HepG2 (cell line): ENCODE results near the gene WDR19. TPM values are rescaled to one million over a fixed set of nuclear protein-coding genes. Genes with fewer than 3 reads are reported as not detected.

Experiments
- ATAC-seq: fragments of 200-7000 bp; cut with Tn5 transposase; 3 replicates; pipeline ENCODE4 v1.9.1; 2020; ENCODE audit warnings: mild to moderate bottlenecking, moderate library complexity
- BruUV-seq: library from RNA; stranded (reverse); fragments of 400-500 nt; replicated peaks from 2 replicates; lab custom pipeline; 2021; lab: Mats Ljungman, UMichigan
- CTCF ChIA-PET: fragments of 300-600 bp; formaldehyde crosslinking; extraction: SDS; loops from one replicate; lab custom pipeline; 2021; ENCODE audit warnings: low total read pairs, inconsistent platforms, low intra/inter-chr PET ratio; lab: Yijun Ruan, JAX
- POLR2A ChIA-PET: fragments of 350-600 bp; sonication (Branson Sonifier 250); formaldehyde crosslinking; loops from one replicate; lab custom pipeline; 2020; ENCODE audit warnings: antibody characterized with exemption, inconsistent platforms; lab: Yijun Ruan, JAX
- DNase-seq: peaks from one replicate; pipeline ENCODE4 v3.0.0-alpha.2; 2015; ENCODE audit warnings: low spot score
- FAIRE-seq: peaks from 3 replicates; lab custom pipeline; 2011; peaks lifted over from hg19 to GRCh38; lab: Jason Lieb, UNC
- H2AFZ ChIP-seq: one replicate; pipeline ENCODE4 v1.6.1; 2011; ENCODE audit warnings: low read length, inconsistent platforms
- H3K27ac ChIP-seq: fragments of 300-600 bp; 3 replicates; pipeline ENCODE4 v1.8.0; 2011; ENCODE audit warnings: mixed run types, mild to moderate bottlenecking, mixed read lengths, low read length, inconsistent platforms; ENCODE audit not compliant: insufficient read depth; ENCODE audit errors: extremely low read length
- H3K27me3 ChIP-seq, 2 experiments: fragments of 200-600 bp in 1 of 2; 2 replicates in 1 of 2; 3 replicates in 1 of 2; pipeline versions ENCODE4 v1.6.0 to v1.8.0; 2011; ENCODE audit warnings: low read length in 2 of 2, mild to moderate bottlenecking in 2 of 2, moderate library complexity in 2 of 2, inconsistent platforms in 1 of 2; ENCODE audit not compliant: insufficient read depth in 2 of 2, control insufficient read depth in 1 of 2
- H3K36me3 ChIP-seq, 2 experiments: fragments of 200-600 bp in 1 of 2; replicated peaks in 1 of 2; 2 replicates in 1 of 2; 3 replicates in 1 of 2; pipeline versions ENCODE4 v1.5.1 to v1.8.0; 2011; ENCODE audit warnings: low read length in 2 of 2, inconsistent platforms in 1 of 2; ENCODE audit not compliant: insufficient read depth in 2 of 2, control insufficient read depth in 1 of 2
- H3K4me1 ChIP-seq: 2 replicates; pipeline ENCODE4 v1.5.1; 2012; ENCODE audit warnings: low read length, inconsistent platforms; ENCODE audit not compliant: insufficient read depth
- H3K4me2 ChIP-seq: 2 replicates; pipeline ENCODE4 v1.6.0; 2011; ENCODE audit warnings: low read depth, low read length, inconsistent platforms
- H3K4me3 ChIP-seq, 3 experiments: fragments of 200-600 bp in 1 of 3; sonication (generic), shearing (Covaris generic) in 1 of 3; replicated peaks in 1 of 3; 2 replicates each; pipeline ENCODE4 v1.5.1; 2011 to 2016; ENCODE audit warnings: low read length in 3 of 3, inconsistent platforms in 2 of 3, low read depth in 2 of 3, mild to moderate bottlenecking in 2 of 3, control low read depth in 1 of 3, mixed read lengths in 1 of 3; ENCODE audit not compliant: insufficient read depth in 1 of 3
- H3K79me2 ChIP-seq: one replicate; pipeline ENCODE4 v1.6.1; 2011; ENCODE audit warnings: low read length, inconsistent platforms; ENCODE audit not compliant: insufficient read depth
- H3K9ac ChIP-seq: 2 replicates; pipeline ENCODE4 v1.6.0; 2011; ENCODE audit warnings: mild to moderate bottlenecking, low read depth, low read length, inconsistent platforms; ENCODE audit not compliant: insufficient read depth
- H3K9me3 ChIP-seq: 2 replicates; pipeline ENCODE4 v1.5.1; 2012; ENCODE audit warnings: mild to moderate bottlenecking, low read length
- H4K20me1 ChIP-seq: 2 replicates; pipeline ENCODE4 v1.6.0; 2011; ENCODE audit warnings: inconsistent platforms, mild to moderate bottlenecking, low read length, moderate library complexity; ENCODE audit not compliant: insufficient read depth
- HDAC6 ChIP-seq: fragments of 200-600 bp; sonication (generic); IDR thresholded peaks from 2 replicates; pipeline ENCODE4 v1.7.0; 2017; ENCODE audit warnings: mild to moderate bottlenecking, antibody characterized with exemption, low read length, low read depth
- IKZF4 ChIP-seq: sonication (generic); formaldehyde crosslinking; IDR thresholded peaks from 2 replicates; pipeline ENCODE4 v1.5.1; 2020; ENCODE audit warnings: borderline replicate concordance, mild to moderate bottlenecking, low read depth, missing genetic modification reagents; ENCODE audit errors: not compliant biosample characterization
- SUZ12 ChIP-seq: fragments of 150-350 bp; IDR thresholded peaks from 2 replicates; pipeline ENCODE4 v1.6.1; 2014; ENCODE audit warnings: low read depth, low read length
- U2AF2 ChIP-seq: fragments of 200-400 bp; formaldehyde crosslinking; IDR thresholded peaks from 2 replicates; pipeline ENCODE4 v1.6.1; 2017; ENCODE audit warnings: low read depth, mild to moderate bottlenecking, low read length
- YEATS2 ChIP-seq: sonication (generic); formaldehyde crosslinking; IDR thresholded peaks from 2 replicates; pipeline ENCODE4 v1.4.0; 2020; ENCODE audit warnings: missing genetic modification reagents, borderline replicate concordance
- ZKSCAN8 ChIP-seq: IDR thresholded peaks from 2 replicates; pipeline ENCODE4 v1.6.1; 2016; ENCODE audit warnings: borderline replicate concordance, missing genetic modification reagents, missing compliant biosample characterization
- ZMAT3 ChIP-seq: sonication (generic); formaldehyde crosslinking; conservative IDR thresholded peaks from 2 replicates; pipeline ENCODE4 v1.7.0; 2021; ENCODE audit warnings: missing genetic modification reagents
- ZNF17 ChIP-seq: sonication (generic); formaldehyde crosslinking; IDR thresholded peaks from 2 replicates; pipeline ENCODE4 v1.5.0; 2020; ENCODE audit warnings: mild to moderate bottlenecking, missing genetic modification reagents
- ZNF235 ChIP-seq: sonication (generic); formaldehyde crosslinking; IDR thresholded peaks from 2 replicates; pipeline ENCODE4 v1.8.1; 2023; ENCODE audit warnings: mild to moderate bottlenecking, missing genetic modification reagents, borderline replicate concordance
- ZNF543 ChIP-seq: sonication (generic); formaldehyde crosslinking; IDR thresholded peaks from 2 replicates; pipeline ENCODE4 v1.4.0; 2020; ENCODE audit warnings: mild to moderate bottlenecking, missing genetic modification reagents
- ZNF589 ChIP-seq: sonication (generic); formaldehyde crosslinking; conservative IDR thresholded peaks from 2 replicates; pipeline ENCODE4 v1.8.0; 2022; ENCODE audit warnings: mild to moderate bottlenecking, moderate library complexity, missing genetic modification reagents
- WGBS: methylation state at CpG from one replicate; pipeline ENCODE4 v1.1.6; 2017; ENCODE audit warnings: low lambda C conversion rate; 5-methylcytosine and 5-hydroxymethylcytosine counted together
- in situ Hi-C: cut with HindIII; loops from 2 replicates; pipeline ENCODE4 v1.10.0; 2017; ENCODE audit warnings: low pct_unique_long_range_greater_than_20kb; ENCODE audit not compliant: extremely low pct_ligation_motif_present
- intact Hi-C: fragments of 100-400 bp; cut with micrococcal nuclease; formaldehyde crosslinking; loops from one replicate; pipeline ENCODE4 v1.10.0; 2022; ENCODE audit not compliant: unreplicated experiment
- polyA plus RNA-seq, 8 experiments: library from polyadenylated mRNA; depleted of rRNA in 3 of 8; stranded (reverse) in 7 of 8; unstranded in 1 of 8; fragments of >200 nt; fragmentation: Illumina TruSeq in 4 of 8; extraction: Trizol in 4 of 8; gene quantifications; 2 replicates each; pipeline versions ENCODE4 v1.2.1 to v1.2.3, GENCODE V29; 2011 to 2016; ENCODE audit warnings: low read depth in 4 of 8, missing spikeins in 1 of 8, mixed read lengths in 1 of 8; ENCODE audit not compliant: insufficient read depth in 1 of 8
- total RNA-seq, 5 experiments: library from RNA; depleted of rRNA; stranded (reverse); fragments of >200 nt; fragmentation: Illumina TruSeq; extraction: Trizol; gene quantifications; 2 replicates each; pipeline ENCODE4 v1.2.3, GENCODE V29; 2016; ENCODE audit warnings: low read depth in 1 of 5
- TF ChIP-seq, protein P1 (sequence below): sonication (generic); formaldehyde crosslinking; IDR thresholded peaks from 2 replicates; pipeline ENCODE4 v1.4.0; 2020; ENCODE audit warnings: missing genetic modification reagents

WDR19 gene
- total and polyA plus RNA-seq, 2 of the 13 experiments (the other 11 are each of a cell fraction or from before 2014, with no cell fraction given), result 22.9 to 34.1 TPM

DNA sequence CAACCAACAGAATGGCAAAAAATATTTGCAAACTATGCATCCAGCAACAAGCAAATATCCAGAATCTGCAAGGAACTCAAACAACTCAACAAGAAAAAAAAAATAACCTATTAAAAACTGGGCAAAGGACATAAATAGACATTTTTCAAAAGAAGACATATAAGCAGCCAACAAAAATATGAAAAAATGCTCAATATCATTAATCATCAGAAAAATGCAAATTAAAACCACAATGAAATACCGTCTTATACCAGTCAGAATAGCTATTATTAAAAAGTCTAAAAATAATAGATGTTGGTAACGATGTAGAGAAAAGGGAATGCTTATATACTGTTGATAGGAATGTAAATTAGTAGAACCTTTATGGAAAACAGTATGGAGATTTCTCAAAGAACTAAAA is 53.4 kb downstream of the WDR19 start:
- no peak for ATAC-seq
- Histone ChIP-seq H3K4me3 (no peak overlapping the region), H3K27ac (no peak overlapping the region), H3K36me3 (no peaks in the 10 kb centered on the region), H4K20me1 (no peaks in the 10 kb centered on the region), H3K9me3 (no peaks in the 10 kb centered on the region), H3K4me2 (no peak overlapping the region), H3K27me3 (no peaks in the 10 kb centered on the region), H2AFZ (no peak overlapping the region), H3K79me2 (no peaks in the 10 kb centered on the region), H3K9ac (no peak overlapping the region), H3K4me1 (peaks cover 49% of the 10 kb centered on the region)
- ChIA-PET CTCF (no interaction called here), POLR2A (no interaction called here)
- 99% methylated on average over 2 of the region's 2 CpGs for WGBS
- DNase-seq, result no peak
- TF ChIP-seq U2AF2, result no peak
- no peak for TF ChIP-seq IKZF4
- no peak for TF ChIP-seq SUZ12
- TF ChIP-seq, protein P1, sequence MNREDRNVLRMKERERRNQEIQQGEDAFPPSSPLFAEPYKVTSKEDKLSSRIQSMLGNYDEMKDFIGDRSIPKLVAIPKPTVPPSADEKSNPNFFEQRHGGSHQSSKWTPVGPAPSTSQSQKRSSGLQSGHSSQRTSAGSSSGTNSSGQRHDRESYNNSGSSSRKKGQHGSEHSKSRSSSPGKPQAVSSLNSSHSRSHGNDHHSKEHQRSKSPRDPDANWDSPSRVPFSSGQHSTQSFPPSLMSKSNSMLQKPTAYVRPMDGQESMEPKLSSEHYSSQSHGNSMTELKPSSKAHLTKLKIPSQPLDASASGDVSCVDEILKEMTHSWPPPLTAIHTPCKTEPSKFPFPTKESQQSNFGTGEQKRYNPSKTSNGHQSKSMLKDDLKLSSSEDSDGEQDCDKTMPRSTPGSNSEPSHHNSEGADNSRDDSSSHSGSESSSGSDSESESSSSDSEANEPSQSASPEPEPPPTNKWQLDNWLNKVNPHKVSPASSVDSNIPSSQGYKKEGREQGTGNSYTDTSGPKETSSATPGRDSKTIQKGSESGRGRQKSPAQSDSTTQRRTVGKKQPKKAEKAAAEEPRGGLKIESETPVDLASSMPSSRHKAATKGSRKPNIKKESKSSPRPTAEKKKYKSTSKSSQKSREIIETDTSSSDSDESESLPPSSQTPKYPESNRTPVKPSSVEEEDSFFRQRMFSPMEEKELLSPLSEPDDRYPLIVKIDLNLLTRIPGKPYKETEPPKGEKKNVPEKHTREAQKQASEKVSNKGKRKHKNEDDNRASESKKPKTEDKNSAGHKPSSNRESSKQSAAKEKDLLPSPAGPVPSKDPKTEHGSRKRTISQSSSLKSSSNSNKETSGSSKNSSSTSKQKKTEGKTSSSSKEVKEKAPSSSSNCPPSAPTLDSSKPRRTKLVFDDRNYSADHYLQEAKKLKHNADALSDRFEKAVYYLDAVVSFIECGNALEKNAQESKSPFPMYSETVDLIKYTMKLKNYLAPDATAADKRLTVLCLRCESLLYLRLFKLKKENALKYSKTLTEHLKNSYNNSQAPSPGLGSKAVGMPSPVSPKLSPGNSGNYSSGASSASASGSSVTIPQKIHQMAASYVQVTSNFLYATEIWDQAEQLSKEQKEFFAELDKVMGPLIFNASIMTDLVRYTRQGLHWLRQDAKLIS (CRISPR knock-in tag), result no peak
- TF ChIP-seq ZNF235, result no peak
- TF ChIP-seq ZNF17, result no peak
- TF ChIP-seq ZKSCAN8, result no peak
- no peak for TF ChIP-seq ZNF543 (CRISPR knock-in tag)
- TF ChIP-seq HDAC6, result no peak
- no peak for TF ChIP-seq ZMAT3 (CRISPR knock-in tag)
- no peak for TF ChIP-seq YEATS2 (CRISPR knock-in tag)
- no peak for TF ChIP-seq ZNF589 (CRISPR knock-in tag)
- no TSS peak for BruUV-seq
- intact Hi-C loops, result no loop called here
- in situ Hi-C loops, result no loop called here
- FAIRE-seq, result no peak
